ENCODE results near the gene SLC7A4. TPM values are rescaled to one million over a fixed set of nuclear protein-coding genes. Genes with fewer than 3 reads are reported as not detected.

The SLC7A4 gene
- total RNA-seq, 2 experiments from 2014 or later, result not detected

DNA sequence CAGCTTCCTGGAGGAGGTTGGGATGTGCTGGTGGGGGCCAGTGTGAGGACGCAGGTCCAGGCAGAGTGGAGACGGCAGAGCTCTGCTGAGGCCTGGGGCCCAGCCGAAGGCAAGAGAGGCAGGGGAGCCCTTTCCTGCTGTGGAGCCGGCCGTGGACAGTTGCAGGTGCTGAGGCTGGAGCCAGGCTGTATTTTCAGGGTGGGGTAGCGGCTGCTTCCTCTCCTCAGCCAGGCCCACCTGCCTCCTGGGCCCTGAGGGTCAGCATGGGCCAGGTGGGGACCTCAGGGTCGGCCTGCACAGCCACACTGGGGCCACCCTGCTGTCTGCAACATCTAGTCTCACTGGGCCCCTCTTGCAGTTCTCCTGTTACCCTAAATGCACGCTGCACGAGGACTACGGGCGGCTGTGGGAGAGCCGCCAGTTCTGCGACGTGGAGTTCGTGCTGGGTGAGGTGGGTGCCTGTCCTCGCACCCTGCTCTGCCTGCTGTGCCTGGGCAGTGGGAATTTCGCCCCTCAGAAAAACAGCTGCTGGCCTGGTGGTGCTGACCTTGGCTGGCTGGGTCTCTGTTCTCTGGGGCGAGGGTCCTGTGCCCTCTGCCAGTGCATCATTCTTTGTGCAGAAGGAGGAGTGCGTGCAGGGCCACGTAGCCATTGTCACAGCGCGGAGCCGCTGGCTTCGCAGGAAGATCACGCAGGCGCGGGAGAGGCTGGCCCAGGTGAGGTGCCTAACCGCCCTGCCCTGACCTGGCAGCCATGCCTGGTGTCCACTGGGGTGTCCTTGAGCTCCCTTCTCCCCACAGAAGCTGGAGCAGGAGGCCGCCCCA, 38.8 kb downstream of the SLC7A4 start:
- intact Hi-C loops (cut with micrococcal nuclease), result no loop called here

DNA sequence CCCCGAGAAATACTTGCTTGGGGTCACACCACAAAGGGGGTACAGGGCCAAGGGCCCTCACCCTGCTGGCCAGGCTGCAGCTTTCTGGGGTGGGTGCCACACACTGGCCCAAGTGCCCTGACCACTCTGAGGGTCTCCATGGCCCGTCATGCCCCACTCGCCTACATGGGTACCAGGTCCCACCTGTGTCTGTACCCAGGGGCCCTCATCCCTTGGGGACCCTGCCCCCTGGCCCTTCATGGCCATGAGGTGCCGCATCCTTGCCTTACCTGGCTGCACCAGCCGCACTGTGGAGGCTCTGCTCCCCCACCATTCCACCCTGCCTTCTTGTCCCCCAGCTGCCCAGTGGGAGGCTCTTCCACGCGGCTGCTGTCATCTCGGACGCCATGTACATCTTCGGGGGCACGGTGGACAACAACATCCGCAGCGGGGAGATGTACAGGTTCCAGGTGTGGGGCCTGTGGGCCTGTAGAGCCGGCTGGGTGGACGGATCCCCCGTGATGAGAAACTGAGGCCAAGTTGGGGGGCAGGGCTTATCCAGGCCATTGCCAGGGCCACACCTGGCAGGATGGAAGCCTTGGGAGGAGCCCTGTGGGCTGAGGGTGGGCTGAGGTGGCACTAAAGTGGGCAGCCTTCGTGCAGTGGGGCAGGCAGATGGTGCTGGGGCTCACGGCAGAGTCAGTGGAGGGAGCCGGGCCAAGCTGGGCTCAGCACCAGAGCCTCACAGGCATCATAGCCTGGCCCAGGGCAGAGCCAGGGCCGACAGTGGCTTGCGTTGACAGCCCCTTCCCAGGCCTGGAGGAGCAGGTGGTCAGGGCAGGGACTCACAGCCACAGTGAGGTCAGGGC, 39.7 kb downstream of the SLC7A4 start:
- ATAC-seq, result no peak
- Mint-ChIP-seq H3K27ac (no peak overlapping the region), H3K4me1 (ENCODE audit: low read depth) (peaks cover 2% of the 10 kb centered on the region), H3K9me3 (no peaks in the 10 kb centered on the region), H3K27me3 (no peaks in the 10 kb centered on the region), H3K4me3 (no peak overlapping the region), H3K36me3 (ENCODE audit: low read depth) (peaks cover 8% of the 10 kb centered on the region)
- ChIA-PET POLR2A (interaction anchor here (1.8 to 4.6 kb wide), 3 partner anchors 7 to 10 kb away, joined by 5 to 26 read pairs (median 8); partner anchors contain the start of gene LZTR1), CTCF (no interaction called here)
- TF ChIP-seq, protein P1, sequence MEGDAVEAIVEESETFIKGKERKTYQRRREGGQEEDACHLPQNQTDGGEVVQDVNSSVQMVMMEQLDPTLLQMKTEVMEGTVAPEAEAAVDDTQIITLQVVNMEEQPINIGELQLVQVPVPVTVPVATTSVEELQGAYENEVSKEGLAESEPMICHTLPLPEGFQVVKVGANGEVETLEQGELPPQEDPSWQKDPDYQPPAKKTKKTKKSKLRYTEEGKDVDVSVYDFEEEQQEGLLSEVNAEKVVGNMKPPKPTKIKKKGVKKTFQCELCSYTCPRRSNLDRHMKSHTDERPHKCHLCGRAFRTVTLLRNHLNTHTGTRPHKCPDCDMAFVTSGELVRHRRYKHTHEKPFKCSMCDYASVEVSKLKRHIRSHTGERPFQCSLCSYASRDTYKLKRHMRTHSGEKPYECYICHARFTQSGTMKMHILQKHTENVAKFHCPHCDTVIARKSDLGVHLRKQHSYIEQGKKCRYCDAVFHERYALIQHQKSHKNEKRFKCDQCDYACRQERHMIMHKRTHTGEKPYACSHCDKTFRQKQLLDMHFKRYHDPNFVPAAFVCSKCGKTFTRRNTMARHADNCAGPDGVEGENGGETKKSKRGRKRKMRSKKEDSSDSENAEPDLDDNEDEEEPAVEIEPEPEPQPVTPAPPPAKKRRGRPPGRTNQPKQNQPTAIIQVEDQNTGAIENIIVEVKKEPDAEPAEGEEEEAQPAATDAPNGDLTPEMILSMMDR (IDR thresholded peaks at IDR 0.05), result no peak
- DNase-seq, result no peak
- intact Hi-C loops (cut with micrococcal nuclease), result no loop called here

More for the DNA sequence above, 38.8 kb downstream of the SLC7A4 start:
- ChIA-PET CTCF (no interaction called here), POLR2A (interaction anchor here (2.8 kb wide), 1 partner anchor 11 kb away, joined by 8 read pairs; the partner anchor contains the start of gene LZTR1)
- H3K9me3 Mint-ChIP-seq, result no peaks in the 10 kb centered on the region
- H3K4me3 Mint-ChIP-seq, result no peak overlapping the region
- H3K27ac Mint-ChIP-seq, result no peak overlapping the region
- H3K36me3 Mint-ChIP-seq (ENCODE audit: low read depth), result peaks cover 5% of the 10 kb centered on the region
- peaks cover 6% of the 10 kb centered on the region for H3K4me1 Mint-ChIP-seq (ENCODE audit: low read depth)
- DNase-seq (no peak), ATAC-seq (no peak)
- no peaks in the 10 kb centered on the region for H3K27me3 Mint-ChIP-seq
- TF ChIP-seq, protein P1 (IDR thresholded peaks at IDR 0.05), result no peak

DNA sequence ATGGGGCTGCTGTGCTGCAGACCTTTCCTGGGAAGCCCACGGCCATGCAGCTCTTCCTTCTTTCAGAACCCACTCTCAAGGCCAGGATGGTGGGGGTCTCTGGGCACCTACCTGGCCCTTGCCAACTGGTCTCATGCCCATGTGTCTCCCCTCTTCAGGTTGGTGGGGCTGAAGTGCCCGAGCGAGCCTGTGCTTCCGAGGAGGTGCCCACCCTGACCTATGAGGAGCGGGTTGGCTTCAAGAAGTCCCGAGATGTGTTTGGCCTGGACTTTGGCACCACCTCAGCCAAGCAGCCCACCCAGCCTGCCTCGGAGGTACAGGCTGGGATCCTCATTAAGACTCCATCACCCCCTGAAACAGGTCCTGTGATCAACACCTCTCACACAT, 40.3 kb downstream of the SLC7A4 start:
- CTCF ChIA-PET, result no interaction called here
- Mint-ChIP-seq H3K27me3 (no peaks in the 10 kb centered on the region), H3K4me1 (ENCODE audit: low read depth) (peaks cover 2% of the 10 kb centered on the region), H3K9me3 (no peaks in the 10 kb centered on the region), H3K4me3 (no peak overlapping the region), H3K36me3 (ENCODE audit: low read depth) (peaks cover 9% of the 10 kb centered on the region), H3K27ac (no peak overlapping the region)
- POLR2A ChIA-PET, result interaction anchor here (1.0 to 4.6 kb wide), 3 partner anchors 8 to 49 kb away, joined by 3 to 26 read pairs (median 5); no protein-coding TSS in a partner anchor
- TF ChIP-seq, protein P1 (IDR thresholded peaks at IDR 0.05), result no peak
- no peak for ATAC-seq
- intact Hi-C loops (cut with micrococcal nuclease), result no loop called here
- DNase-seq, result no peak

DNA sequence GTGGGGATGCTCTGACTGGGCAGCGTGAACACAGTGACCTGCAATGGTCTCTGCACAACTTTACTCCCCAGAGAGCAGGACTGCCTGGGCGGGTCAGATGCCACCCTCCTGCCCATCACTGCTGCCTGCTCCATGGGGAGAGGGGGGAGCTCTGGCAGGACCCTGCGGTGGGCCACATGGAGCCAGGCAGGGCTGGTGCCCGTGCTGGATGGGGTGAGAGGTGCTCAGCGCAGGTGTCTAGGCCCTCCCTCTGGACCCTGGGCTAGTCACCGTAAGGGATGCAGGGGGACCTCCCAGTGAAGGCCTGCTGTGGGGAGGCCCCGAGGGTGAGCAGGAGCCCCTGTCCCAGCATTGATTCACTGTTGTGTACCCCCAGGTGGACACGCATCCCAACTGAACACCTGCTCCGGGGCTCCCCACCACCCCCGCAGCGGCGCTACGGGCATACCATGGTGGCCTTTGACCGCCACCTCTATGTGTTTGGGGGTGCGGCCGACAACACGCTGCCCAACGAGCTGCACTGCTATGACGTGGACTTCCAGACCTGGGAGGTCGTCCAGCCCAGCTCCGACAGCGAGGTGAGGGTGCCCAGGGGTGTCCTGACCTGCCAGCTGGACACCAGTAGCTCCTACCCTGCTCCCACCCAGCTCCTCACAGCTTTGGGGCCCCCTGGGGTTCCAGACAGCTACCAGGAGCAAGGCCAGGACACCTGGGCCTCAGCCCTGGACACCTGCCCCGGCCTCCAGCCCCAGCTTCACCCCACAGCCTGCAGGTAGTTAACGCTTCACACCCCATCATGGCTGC, 40.9 kb downstream of the SLC7A4 start:
- Mint-ChIP-seq H3K4me3 (no peak overlapping the region), H3K27ac (no peak overlapping the region), H3K9me3 (no peaks in the 10 kb centered on the region), H3K4me1 (ENCODE audit: low read depth) (peaks cover 2% of the 10 kb centered on the region), H3K27me3 (no peaks in the 10 kb centered on the region), H3K36me3 (ENCODE audit: low read depth) (peaks cover 12% of the 10 kb centered on the region)
- CTCF ChIA-PET, result no interaction called here
- TF ChIP-seq, protein P1 (IDR thresholded peaks at IDR 0.05), result no peak
- DNase-seq, result no peak
- POLR2A ChIA-PET, result interaction anchor here (0.7 to 4.6 kb wide), 5 partner anchors 9 to 48 kb away, joined by 3 to 26 read pairs (median 3); partner anchors contain the start of gene LZTR1
- intact Hi-C loops (cut with micrococcal nuclease), result no loop called here
- no peak for ATAC-seq

Measured in activated CD8-positive, alpha-beta T cell treated with anti-CD3 and anti-CD28 coated beads for 36 hours (primary cell).